GM12878 (cell line): ENCODE measurements around the gene SRRM3. TPM values are rescaled to one million over a fixed set of nuclear protein-coding genes. Genes with fewer than 3 reads are reported as not detected.

Experiments
- CBX5 ChIP-seq: sonication (generic); IDR thresholded peaks from 2 replicates; pipeline ENCODE4 v1.6.1; 2016; ENCODE audit warnings: low read depth, moderate library complexity, mild to moderate bottlenecking, inconsistent platforms
- CHD4 ChIP-seq: fragments of 200-600 bp; sonication (generic); IDR thresholded peaks from 2 replicates; pipeline ENCODE4 v1.6.1; 2016; ENCODE audit warnings: mild to moderate bottlenecking
- CREB1 ChIP-seq: IDR thresholded peaks from 2 replicates; pipeline ENCODE4 v1.6.1; 2012; ENCODE audit warnings: low read depth, mild to moderate bottlenecking, inconsistent platforms
- E2F8 ChIP-seq: fragments of 450-650 bp; IDR thresholded peaks from 2 replicates; pipeline ENCODE4 v1.6.1; 2018; ENCODE audit warnings: mild to moderate bottlenecking, low read depth, moderate library complexity; ENCODE audit not compliant: partially characterized antibody
- FOXM1 ChIP-seq: IDR thresholded peaks from 2 replicates; pipeline ENCODE4 v1.6.1; 2012; ENCODE audit warnings: low read depth, mild to moderate bottlenecking, inconsistent platforms, low read length, moderate library complexity
- GABPA ChIP-seq: IDR thresholded peaks from 2 replicates; pipeline ENCODE4 v1.6.1; 2014; ENCODE audit warnings: antibody characterized with exemption, low read depth, mild to moderate bottlenecking, inconsistent platforms
- HDAC2 ChIP-seq: fragments of 200-600 bp; sonication (generic); IDR thresholded peaks from 2 replicates; pipeline ENCODE4 v1.6.1; 2017
- IRF3 ChIP-seq: fragments of 450-650 bp; IDR thresholded peaks from 2 replicates; pipeline ENCODE4 v1.6.1; 2014; ENCODE audit warnings: mild to moderate bottlenecking
- NKRF ChIP-seq: fragments of 450-650 bp; conservative IDR thresholded peaks from 2 replicates; pipeline ENCODE4 v1.6.1; 2017; ENCODE audit warnings: mild to moderate bottlenecking, moderate library complexity
- PAX8 ChIP-seq: fragments of 450-650 bp; IDR thresholded peaks from 2 replicates; pipeline ENCODE4 v1.6.1; 2017; ENCODE audit warnings: mild to moderate bottlenecking, moderate library complexity
- SKIL ChIP-seq: fragments of 450-650 bp; IDR thresholded peaks from 2 replicates; pipeline ENCODE4 v1.6.1; 2017; ENCODE audit warnings: mild to moderate bottlenecking, low read depth, inconsistent platforms; ENCODE audit not compliant: poor library complexity, severe bottlenecking
- STAT3 ChIP-seq: IDR thresholded peaks from 2 replicates; pipeline ENCODE4 v1.6.1; 2011; ENCODE audit warnings: low read depth, low read length, improper control_type of control experiment
- ZBED1 ChIP-seq: IDR thresholded peaks from 2 replicates; pipeline ENCODE4 v1.6.1; 2016; ENCODE audit warnings: borderline replicate concordance
- ZNF217 ChIP-seq: fragments of 450-650 bp; IDR thresholded peaks from 2 replicates; pipeline ENCODE4 v1.6.1; 2017; ENCODE audit warnings: antibody characterized with exemption, mild to moderate bottlenecking
- ZNF592 ChIP-seq: fragments of 450-650 bp; IDR thresholded peaks from 2 replicates; pipeline ENCODE4 v1.6.1; 2017; ENCODE audit warnings: mild to moderate bottlenecking, moderate library complexity
- ZSCAN29 ChIP-seq: fragments of 450-650 bp; IDR thresholded peaks from 2 replicates; pipeline ENCODE4 v1.6.1; 2017; ENCODE audit warnings: mild to moderate bottlenecking, moderate library complexity
- polyA plus RNA-seq, 11 experiments: library from polyadenylated mRNA; depleted of rRNA in 4 of 11; unstranded in 6 of 11; stranded (reverse) in 5 of 11; fragments of >200 nt; fragmentation: Nextera tagmentation in 4 of 11; fragmentation: Illumina TruSeq in 1 of 11; extraction: Ambion mirVana in 4 of 11; extraction: Trizol in 1 of 11; gene quantifications; 1 replicate in 1 of 11; 2 replicates in 10 of 11; pipeline versions ENCODE4 v1.2.1 to v1.2.3, GENCODE V29; 2011 to 2016; ENCODE audit warnings: inconsistent platforms in 2 of 11, missing spikeins in 2 of 11, low read depth in 1 of 11
- total RNA-seq, 4 experiments: library from RNA; depleted of rRNA in 3 of 4; stranded (reverse); fragments of >200 nt in 3 of 4; fragmentation: Illumina TruSeq in 1 of 4; extraction: Trizol in 1 of 4; gene quantifications; 2 replicates each; pipeline versions ENCODE4 v1.2.1 to v1.2.3, GENCODE V29; 2013 to 2021

SRRM3 gene
- total and polyA plus RNA-seq, 10 of the 15 experiments (the other 5 are each of a cell fraction or from before 2014, with no cell fraction given): 0.03 to 0.15 (median 0.05) TPM; not detected in 6

GRCh38 chr7:76318488-76319353, 117.0 kb downstream of the SRRM3 start (continued):
- no peak for TF ChIP-seq SKIL
- peak; percentile 58 for TF ChIP-seq NKRF
- TF ChIP-seq FOXM1: no peak
- no peak for TF ChIP-seq HDAC2
- no peak for TF ChIP-seq E2F8
- TF ChIP-seq GABPA: no peak
- TF ChIP-seq CBX5: no peak
- TF ChIP-seq STAT3: no peak
- 0 out of 2 replicates have a peak, but pooled peaks have one; percentile 50 for TF ChIP-seq CREB1
- TF ChIP-seq ZBED1: peak; percentile 62; the same call in 1 of the 2 replicates
- no peak for TF ChIP-seq ZNF217
- no peak for TF ChIP-seq ZNF592
- TF ChIP-seq IRF3: no peak
- no peak for TF ChIP-seq CHD4
- 0 out of 2 replicates have a peak, but pooled peaks have one; percentile 26 for TF ChIP-seq ZSCAN29
- no peak for TF ChIP-seq PAX8
